ENCODE measurements around the gene MYO7B.

MYO7B gene

DNA sequence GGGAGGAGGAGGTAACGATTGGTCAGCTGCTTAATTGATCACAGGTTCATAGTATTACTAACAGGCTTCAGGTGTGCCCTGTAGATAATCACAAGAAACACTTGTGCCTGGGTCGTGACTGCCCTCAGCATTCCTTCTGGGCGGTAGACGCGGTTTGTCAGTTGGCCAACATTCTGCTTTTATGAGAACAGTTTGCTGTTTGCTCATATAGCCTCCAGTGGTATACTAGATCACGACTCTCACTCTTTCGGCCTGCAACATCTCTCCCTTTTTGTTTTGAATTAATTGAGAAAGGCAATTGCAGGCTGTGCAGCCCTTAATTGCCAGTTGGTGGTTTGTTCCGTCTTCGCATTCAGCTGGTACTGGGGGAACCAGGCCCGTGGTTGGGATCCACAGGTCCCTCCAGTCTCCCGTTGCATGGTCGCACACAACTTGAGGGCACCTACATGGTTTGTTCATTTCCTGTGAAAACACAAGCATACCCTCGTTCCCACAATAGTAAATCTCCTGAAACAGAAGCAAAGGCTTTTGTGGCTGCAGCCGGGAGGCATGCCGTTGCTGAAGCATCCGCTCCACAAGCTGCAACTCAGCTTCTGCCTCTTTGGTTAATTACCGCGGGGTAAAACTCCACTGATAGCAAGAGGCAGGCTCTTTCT, 80.2 kb downstream of the MYO7B start:
- Histone ChIP-seq H3K4me1 (ENCODE audit: low read length) (no peaks in the 10 kb centered on the region), H3K9ac (ENCODE audit: low read length) (no peak overlapping the region), H4K20me1 (ENCODE audit: insufficient read depth, low read length) (no peaks in the 10 kb centered on the region), H3K27ac (ENCODE audit: low read length) (no peak overlapping the region), H3K4me3 (ENCODE audit: low read length) (no peak overlapping the region), H3K9me3 (ENCODE audit: insufficient read depth, low read length) (no peaks in the 10 kb centered on the region), H3K27me3 (ENCODE audit: low read depth, low read length) (peaks cover 9% of the 10 kb centered on the region; the same call in 1 of the 2 replicates), H3K36me3 (replicated peaks; ENCODE audit: low read depth, low read length) (no peaks in the 10 kb centered on the region), H3K4me2 (ENCODE audit: low read length) (no peak overlapping the region), H3K79me2 (ENCODE audit: low read length) (no peaks in the 10 kb centered on the region), H2AFZ (ENCODE audit: low read depth, low read length) (no peak overlapping the region)
- no peak for TF ChIP-seq EZH2phosphoT487 (IDR thresholded peaks at IDR 0.05; ENCODE audit: low read depth)
- TF ChIP-seq, protein P1, sequence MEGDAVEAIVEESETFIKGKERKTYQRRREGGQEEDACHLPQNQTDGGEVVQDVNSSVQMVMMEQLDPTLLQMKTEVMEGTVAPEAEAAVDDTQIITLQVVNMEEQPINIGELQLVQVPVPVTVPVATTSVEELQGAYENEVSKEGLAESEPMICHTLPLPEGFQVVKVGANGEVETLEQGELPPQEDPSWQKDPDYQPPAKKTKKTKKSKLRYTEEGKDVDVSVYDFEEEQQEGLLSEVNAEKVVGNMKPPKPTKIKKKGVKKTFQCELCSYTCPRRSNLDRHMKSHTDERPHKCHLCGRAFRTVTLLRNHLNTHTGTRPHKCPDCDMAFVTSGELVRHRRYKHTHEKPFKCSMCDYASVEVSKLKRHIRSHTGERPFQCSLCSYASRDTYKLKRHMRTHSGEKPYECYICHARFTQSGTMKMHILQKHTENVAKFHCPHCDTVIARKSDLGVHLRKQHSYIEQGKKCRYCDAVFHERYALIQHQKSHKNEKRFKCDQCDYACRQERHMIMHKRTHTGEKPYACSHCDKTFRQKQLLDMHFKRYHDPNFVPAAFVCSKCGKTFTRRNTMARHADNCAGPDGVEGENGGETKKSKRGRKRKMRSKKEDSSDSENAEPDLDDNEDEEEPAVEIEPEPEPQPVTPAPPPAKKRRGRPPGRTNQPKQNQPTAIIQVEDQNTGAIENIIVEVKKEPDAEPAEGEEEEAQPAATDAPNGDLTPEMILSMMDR (IDR thresholded peaks at IDR 0.05; ENCODE audit: low read depth, low read length) = no peak

DNA sequence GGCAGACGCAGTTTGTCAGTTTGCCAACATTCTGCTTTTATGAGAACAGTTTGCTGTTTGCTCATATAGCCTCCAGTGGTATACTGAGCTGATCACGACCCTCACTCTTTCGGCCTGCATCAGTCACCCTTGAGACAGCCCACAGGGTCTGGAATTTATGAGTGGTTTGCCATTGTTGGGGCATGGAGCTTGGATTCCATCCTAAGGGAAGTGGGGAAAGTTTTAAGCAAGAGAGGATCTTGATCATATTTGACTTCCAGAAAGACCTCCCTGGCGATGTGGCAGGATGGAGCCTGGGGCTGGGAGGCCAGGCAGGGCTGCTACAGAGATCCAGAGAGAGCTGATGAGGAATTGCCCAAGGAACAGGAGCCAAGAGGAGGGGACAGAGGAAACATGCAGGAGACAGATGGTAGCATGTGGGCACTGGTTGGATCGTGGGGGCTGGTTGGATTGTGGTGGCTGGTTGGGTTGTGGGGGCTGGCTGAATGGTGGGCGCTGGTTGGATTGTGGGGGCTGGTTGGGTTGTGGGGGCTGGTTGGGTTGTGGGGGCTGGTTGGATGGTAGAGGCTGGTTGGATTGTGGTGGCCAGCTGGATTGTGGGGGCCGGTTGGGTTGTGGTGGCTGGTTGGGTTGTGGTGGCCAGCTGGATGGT, 83.2 kb downstream of the MYO7B start:
- TF ChIP-seq, protein P1 (IDR thresholded peaks at IDR 0.05; ENCODE audit: low read depth, low read length) = no peak
- TF ChIP-seq EZH2phosphoT487 (IDR thresholded peaks at IDR 0.05; ENCODE audit: low read depth) = no peak
- Histone ChIP-seq H3K4me3 (ENCODE audit: low read length) (no peak overlapping the region), H4K20me1 (ENCODE audit: insufficient read depth, low read length) (no peaks in the 10 kb centered on the region), H3K4me1 (ENCODE audit: low read length) (no peaks in the 10 kb centered on the region), H3K79me2 (ENCODE audit: low read length) (no peaks in the 10 kb centered on the region), H3K27ac (ENCODE audit: low read length) (no peak overlapping the region), H3K9ac (ENCODE audit: low read length) (no peak overlapping the region), H3K9me3 (ENCODE audit: insufficient read depth, low read length) (no peaks in the 10 kb centered on the region), H2AFZ (ENCODE audit: low read depth, low read length) (no peak overlapping the region), H3K4me2 (ENCODE audit: low read length) (no peak overlapping the region), H3K36me3 (replicated peaks; ENCODE audit: low read depth, low read length) (no peaks in the 10 kb centered on the region), H3K27me3 (ENCODE audit: low read depth, low read length) (peaks cover 4% of the 10 kb centered on the region; the same call in 1 of the 2 replicates)

DNA sequence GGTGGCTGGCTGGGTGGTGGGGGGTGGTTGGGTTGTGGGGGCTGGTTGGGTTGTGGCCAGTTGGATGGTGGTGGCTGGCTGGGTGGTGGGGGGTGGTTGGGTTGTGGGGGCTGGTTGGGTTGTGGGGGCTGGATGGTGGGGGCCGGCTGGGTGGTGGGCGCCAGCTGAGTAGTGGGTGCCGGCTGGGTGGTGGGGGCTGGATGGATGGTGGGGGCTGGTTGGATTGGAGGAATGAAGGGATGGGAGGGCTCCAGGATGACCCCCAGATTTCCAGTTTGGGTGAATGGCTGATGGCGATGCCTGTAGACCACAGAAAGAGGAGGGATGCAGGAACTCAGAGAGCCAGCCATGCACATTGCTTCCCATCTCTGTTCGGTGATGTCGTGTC, 83.7 kb downstream of the MYO7B start:
- H3K9me3 ChIP-seq (ENCODE audit: insufficient read depth, low read length) = no peaks in the 10 kb centered on the region
- H3K27ac ChIP-seq (ENCODE audit: low read length) = no peak overlapping the region
- TF ChIP-seq, protein P1 (IDR thresholded peaks at IDR 0.05; ENCODE audit: low read depth, low read length) = no peak
- no peak for TF ChIP-seq EZH2phosphoT487 (IDR thresholded peaks at IDR 0.05; ENCODE audit: low read depth)
- H2AFZ ChIP-seq (ENCODE audit: low read depth, low read length) = no peak overlapping the region
- H3K9ac ChIP-seq (ENCODE audit: low read length) = no peak overlapping the region
- H3K36me3 ChIP-seq (replicated peaks; ENCODE audit: low read depth, low read length) = no peaks in the 10 kb centered on the region
- no peaks in the 10 kb centered on the region; the same call in 1 of the 2 replicates for H3K27me3 ChIP-seq (ENCODE audit: low read depth, low read length)
- H3K4me2 ChIP-seq (ENCODE audit: low read length) = no peak overlapping the region
- no peaks in the 10 kb centered on the region for H4K20me1 ChIP-seq (ENCODE audit: insufficient read depth, low read length)
- H3K4me3 ChIP-seq (ENCODE audit: low read length) = no peak overlapping the region
- no peaks in the 10 kb centered on the region for H3K4me1 ChIP-seq (ENCODE audit: low read length)
- no peaks in the 10 kb centered on the region for H3K79me2 ChIP-seq (ENCODE audit: low read length)

DNA sequence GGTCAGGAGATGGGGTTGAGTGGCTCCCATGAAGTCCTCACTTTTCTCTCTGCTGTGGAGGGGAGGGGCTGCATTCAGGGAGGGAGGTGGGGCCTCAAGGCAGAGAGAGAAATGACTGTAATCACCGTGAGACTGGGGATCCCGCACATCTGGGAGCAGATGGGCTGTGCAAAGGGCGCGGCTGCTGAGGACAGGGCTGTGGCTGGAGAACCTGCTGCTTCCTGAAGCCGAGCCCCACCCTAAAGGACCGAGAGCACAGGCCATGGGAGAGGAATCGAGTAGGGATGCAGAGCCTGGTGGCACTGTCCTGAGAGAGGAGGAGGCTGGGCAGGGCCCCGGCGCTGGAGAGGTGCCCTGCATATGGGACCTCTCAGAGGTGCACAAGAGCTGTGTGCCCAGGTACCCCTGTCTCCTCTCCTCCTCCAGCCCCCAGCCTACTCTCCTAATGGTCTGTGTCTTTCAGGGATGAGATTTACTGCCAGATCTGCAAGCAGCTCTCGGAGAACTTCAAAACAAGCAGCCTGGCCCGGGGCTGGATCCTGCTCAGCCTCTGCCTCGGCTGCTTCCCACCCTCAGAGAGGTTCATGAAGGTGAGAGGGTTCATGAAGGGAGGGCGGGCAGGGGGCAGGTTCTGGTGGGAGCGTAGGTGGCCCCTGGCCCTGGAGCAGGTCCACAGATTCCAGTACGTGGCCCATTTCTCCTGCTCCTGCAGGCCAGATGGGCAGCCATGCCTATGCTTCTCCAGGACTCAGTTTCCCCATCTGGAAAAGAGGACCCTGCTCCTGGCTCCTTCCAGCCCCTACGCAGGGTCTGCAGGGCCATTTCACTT, 84.6 kb downstream of the MYO7B start:
- TF ChIP-seq, protein P1 (IDR thresholded peaks at IDR 0.05; ENCODE audit: low read depth, low read length) = no peak
- no peak for TF ChIP-seq EZH2phosphoT487 (IDR thresholded peaks at IDR 0.05; ENCODE audit: low read depth)
- Histone ChIP-seq H3K79me2 (ENCODE audit: low read length) (no peaks in the 10 kb centered on the region), H3K4me1 (ENCODE audit: low read length) (no peaks in the 10 kb centered on the region), H3K9me3 (ENCODE audit: insufficient read depth, low read length) (no peaks in the 10 kb centered on the region), H3K9ac (ENCODE audit: low read length) (no peak overlapping the region), H3K27me3 (ENCODE audit: low read depth, low read length) (no peaks in the 10 kb centered on the region; the same call in 1 of the 2 replicates), H3K4me2 (ENCODE audit: low read length) (no peak overlapping the region), H2AFZ (ENCODE audit: low read depth, low read length) (0 out of 2 replicates have a peak overlapping the region, but pooled peaks have one; percentile 21), H3K36me3 (replicated peaks; ENCODE audit: low read depth, low read length) (no peaks in the 10 kb centered on the region), H3K4me3 (ENCODE audit: low read length) (no peak overlapping the region), H3K27ac (ENCODE audit: low read length) (no peak overlapping the region), H4K20me1 (ENCODE audit: insufficient read depth, low read length) (no peaks in the 10 kb centered on the region)

All from OCI-LY3 (cell line).